GM19035 (cell line): Measurements from ENCODE around the gene KRT10.
"Not testable (repeated sequence)": the region's sequence is repeated elsewhere in the genome, so short reads cannot be mapped to it uniquely, and the experiment has no call there.

ENCODE experiments used
- ATAC-seq: cut with Tn5 transposase; IDR thresholded peaks from one replicate; pipeline ENCODE4 v1.9.1; 2021; ENCODE audit not compliant: unreplicated experiment

KRT10 gene

DNA sequence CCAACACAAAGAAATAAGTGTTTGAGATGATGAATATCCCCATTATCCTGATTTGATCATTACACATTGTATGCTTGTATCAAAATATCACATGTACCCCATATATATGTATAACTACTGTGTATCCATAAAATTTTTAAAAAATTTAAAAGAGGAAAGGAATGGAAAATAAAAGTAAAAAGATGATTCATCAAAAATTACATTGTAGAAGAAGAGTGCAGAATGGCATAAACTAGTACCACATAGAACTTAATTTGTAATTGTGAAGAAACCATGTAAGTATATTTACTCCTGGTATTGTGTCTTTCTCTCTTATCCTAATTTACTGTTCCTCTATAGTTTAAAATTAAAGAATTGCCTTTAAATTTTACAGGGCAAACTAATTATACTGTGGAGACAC, 11.5 kb upstream of the KRT10 start:
- no peak for ATAC-seq

DNA sequence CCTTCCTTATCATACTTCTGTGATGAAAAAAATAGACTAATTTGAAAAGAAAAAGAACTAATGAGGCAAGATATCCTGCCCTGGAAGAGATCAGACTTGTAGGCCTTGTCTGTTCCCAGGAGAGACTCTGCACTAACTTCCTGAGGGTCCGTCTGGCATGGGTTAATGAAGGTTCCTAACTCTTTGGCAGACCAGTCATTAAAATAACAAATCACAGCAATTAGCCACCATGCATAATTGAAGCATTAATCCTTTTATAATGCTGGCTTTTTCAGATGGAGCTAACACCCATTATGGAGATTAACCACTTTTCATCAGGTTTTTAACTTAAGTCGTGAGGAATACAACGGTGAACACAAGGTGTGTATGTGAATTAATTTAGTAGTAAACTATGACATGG, 10.4 kb upstream of the KRT10 start:
- no peak for ATAC-seq

DNA sequence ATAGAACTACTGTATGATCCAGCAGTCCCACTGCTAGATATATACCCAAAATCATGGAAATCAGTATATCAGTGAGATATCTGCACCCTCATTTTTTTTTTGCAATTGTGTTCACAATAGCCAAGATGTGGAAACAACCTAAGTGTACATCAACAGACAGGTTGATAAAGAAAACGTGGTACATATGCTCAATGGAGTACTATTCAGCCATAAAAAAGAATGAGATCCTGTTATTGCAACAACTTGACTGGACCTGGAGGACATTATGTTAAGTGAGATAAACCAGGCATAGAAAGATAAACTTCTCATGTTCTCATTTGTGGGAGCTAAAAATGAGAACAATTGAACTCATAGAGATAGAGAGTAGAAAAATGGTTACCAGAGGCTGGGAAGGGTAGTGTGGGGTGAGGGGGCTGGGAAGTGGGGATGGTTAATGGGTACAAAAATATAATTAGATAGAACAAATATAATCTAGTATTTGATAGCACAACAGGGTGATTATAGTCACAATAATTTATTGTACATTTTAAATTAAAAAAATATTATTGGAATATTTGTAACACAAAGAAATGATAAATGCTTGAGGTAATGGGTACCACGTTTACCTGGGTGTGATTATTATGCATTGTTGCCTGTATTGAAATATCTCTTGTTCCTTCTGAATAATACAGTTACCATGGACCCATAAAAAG, 7.8 kb upstream of the KRT10 start:
- no peak for ATAC-seq

DNA sequence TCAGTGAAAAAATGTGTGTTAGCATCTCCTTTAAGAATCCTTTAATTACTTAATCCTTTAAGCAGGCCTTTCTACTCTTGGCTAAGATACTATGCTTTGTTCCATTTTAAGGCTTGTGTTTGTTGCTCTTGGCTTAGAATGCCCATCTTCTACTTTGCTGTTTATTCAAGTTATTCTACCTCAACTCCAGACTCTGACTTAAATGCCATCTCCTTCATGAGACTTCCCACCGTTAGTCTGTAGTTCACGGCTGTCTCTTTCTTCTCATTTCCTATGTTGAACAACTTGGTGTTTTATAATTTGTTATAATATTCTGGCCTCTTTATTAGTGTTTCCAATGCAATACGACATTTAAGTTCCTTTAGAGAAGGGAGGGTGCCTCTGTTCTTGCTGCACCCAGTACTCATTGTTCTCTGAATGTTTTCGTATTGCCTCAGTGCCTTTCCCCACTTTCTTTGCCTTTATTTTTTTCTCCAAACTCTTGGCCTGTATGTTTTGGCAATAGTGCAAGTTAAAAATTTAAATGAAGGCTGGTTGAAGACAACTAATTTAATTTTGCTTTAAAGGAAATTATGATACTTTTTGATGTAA, 6.1 kb upstream of the KRT10 start:
- ATAC-seq, result no peak

DNA sequence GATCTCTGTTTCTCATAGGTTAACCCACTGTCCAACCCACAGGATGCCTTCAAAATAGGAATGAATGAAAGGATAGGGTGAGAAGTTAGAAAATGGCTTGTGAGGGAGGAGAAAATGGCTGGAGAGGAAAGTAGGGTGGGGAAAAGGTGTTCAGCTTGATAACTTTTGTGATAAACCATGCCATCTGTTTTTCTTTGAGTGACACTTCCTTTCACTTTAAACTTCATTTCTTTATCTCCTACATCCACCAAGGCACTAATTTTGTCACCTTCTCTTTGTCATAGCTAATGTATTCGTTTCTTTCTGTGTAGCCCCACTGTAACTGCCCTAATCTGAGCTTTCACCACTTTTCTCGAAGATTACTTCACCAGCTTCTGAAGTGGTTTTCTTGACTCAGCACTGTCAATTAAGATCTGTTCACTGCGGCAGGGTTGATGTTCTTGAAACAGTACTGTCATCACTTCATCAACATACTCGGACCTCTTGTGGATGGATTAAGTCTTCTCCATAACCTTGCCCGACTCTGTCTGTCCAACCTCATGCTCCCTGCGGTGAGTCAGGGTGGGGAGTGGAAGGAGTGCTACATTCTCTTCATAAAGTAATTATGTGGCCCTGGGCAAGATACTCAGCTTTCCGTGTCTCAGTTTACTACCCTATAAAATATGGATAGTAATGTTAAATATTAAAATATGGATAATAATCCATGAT, 5.5 kb upstream of the KRT10 start:
- no peak for ATAC-seq

DNA sequence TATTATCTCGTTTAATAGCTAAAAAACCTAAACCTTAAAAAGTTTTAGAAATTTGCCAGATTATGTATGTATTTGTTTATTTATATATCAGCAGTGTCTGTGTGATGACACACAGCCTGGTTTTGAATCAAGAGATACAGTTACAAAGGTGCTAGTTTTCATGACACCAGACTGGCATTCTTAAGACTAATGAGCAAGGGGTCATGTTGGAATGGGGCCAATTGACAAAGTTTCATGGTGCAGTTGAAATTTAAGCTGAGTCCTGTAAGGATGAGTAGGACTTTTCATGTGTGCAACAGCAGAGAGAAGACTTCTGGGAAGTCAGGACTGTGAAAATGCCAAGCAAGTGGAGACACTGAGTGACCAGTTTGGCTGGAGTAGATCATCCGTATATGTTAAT, 3.2 kb upstream of the KRT10 start:
- ATAC-seq, result no peak

DNA sequence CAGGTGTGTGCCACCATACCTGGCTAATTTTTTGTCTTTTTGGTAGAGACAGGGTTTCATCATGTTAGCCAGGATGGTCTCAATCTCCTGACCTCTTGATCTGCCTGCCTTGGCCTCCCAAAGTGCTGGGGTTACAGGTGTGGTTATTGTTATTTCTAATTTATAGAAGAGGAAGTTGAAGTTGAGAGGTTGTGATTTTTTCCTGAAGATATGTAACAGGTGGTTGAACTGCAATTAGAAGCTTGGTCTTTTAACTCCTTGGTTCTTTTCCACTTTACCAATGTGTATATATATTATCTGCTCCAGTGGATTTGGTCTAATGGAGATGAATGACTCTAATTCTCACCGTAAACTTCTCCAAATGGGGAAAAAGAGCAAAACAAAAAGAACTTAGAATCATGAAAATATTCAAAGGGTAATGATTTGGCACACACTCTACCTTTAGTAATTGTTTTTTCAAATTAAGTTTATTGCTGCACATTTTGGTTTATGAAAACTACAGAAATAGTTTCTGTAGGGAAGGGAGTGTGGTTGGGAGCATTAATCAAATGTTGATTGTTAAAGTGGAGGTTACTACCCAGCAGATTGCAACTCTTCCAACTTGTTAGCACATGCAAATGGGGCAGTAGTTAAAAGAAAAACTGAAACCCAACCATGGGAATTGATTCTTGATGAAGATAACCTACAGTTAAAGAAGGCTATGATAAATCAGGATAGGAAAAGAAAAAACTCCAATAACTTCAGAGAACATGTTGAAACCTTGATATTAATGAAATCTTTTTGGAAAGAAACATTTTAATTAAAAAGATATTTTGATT, 1.8 kb upstream of the KRT10 start:
- no peak for ATAC-seq

DNA sequence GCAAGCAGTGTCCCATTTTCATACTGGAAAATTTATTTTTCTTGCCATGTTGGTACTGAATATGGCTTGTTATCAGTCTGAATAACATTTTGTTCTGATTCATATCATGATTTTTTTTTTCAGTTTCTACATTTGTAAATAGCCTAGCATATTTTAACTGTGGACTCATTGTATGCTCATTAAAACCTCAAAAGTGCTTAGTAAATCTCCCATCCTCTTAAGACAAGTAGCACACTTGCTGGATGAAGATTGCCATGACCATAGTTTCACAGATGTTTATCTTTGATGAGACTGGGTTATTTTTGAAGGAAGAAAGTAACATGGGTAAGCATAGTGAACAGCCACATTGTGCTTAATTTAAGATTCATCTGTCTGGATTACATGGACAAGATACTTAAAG, 878 bp downstream of the KRT10 start:
- no peak for ATAC-seq

DNA sequence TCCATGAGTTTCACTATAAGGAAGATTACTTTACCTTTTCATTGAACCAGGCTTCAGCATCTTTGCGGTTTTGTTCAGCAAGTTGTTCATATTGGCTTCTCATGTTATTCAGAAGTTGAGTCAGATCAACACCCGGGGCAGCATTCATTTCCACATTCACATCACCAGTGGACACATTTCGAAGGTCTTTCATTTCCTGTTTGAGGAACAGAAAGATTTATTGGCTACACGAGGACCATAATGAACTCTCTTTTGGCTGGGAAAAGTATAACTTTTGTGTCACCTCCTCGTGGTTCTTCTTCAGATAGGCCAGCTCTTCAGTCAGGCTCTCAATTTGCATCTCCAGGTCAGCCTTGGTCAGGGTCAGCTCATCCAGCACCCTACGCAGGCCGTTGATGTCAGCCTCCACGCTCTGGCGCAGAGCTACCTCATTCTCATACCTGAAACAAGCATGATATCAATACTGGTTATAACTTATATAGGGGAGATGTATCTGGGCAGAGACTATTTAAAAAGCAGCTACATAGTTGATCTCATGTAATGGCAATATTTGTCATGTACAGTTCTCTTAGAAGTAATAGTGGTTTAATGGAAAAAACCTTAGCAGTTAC, 2.1 kb downstream of the KRT10 start:
- ATAC-seq, result no peak

DNA sequence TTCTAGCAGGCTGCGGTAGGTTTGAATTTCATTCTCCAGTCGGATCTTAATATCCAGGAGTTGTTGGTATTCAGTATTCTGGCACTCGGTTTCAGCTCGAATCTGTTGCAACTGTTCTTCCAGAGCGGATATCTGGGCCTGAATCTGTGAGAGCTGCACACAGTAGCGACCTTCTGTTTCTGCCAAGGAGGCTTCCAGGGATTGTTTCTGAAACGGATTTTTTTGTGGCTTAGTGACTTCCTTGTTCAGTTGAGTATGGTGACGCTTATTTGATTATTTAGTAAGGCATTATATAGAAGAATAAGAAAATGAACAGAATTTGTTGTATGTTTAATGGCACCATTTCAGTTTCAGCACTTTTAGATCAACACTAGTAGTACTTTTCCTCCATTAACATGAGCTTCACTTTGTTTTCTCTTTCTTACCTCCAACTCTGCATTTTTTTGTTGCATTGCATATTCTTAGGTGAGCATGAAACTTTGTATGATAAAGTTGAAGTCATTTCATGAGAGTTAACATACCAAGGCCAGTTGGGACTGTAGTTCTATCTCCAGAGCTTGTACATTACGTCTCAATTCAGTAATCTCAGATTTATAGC, 2.8 kb downstream of the KRT10 start:
- ATAC-seq, result no peak

DNA sequence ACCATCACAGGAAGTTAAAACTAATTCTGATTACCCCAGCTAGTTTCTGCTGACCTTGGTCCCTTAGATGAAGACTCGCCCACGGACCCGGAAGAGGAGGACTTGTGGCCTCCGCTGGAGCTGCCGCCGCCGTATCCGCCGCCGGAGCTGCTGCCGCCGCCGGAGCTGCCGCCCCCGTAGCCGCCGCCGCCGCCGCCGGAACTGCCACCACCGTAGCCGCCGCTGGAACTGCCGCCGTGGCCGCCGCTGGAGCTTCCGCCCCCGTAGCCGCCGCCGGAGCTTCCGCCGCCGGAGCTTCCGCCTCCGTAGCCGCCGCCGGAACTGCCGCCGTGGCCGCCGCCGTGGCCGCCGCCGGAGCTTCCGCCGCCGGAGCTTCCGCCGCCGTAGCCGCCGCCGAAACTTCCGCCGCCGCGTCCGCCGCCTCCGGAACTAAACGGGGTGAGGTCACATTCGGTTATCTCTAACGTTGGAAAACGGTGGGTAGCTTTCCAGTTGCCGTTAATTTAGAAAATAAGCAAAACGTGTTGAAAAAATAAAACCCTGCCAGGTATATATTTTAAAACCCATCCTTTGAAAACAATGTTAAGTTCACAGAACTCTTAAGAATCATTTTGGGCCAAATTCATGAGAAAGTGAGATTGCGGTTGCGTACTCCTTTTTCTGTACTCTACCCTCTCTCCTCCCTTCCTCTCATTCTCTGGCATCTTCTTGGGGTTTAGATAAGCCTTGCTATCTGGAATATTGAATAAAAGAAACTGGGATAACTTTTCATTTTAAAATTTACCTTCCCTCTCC, 3.5 kb downstream of the KRT10 start:
- peak; percentile 83 for ATAC-seq

DNA sequence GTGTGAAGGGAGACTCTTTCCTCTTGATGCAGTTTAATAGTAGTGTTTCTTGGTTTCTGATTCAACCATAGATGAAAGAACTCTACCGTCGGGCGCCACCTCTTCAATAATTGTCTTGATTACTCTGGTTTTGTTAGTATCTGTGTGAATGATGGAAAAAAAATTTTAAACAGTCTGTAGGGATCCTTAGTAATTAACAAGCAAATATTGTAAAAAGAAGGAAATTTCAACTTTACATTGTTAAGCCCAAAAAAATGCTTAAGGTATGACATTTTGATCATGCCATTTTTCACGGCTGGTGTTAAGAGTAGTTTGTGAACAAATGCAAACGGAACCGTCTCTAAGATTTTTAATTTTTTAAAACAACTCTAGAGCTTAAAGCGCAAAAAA, 4.1 kb downstream of the KRT10 start:
- no peak for ATAC-seq

DNA sequence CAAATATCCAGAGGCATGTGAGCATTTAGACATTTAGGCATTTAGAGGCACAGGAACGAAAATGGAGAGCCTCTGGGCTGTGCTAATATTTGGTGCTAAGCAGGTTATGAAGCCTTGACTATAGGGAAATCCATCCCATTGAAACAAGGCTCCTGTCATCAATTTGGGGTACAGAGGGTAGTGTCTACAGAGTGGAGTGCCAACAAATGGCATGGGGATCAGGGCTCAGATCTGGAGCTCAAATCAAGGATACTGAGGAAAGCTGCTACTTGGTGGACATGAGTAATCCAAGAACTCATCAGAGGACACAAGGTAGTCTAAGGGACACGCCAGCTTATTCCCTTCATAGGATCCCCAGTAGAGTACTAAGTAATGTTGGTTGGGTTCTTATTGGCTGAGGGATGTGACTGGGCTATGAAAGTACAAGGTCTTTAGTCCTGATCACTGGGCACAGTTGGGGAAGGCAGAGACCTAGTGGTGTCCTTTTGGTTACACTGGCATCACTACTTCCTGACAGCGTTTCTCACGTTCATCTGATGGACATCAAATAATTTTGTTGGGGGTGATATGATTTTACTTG, 5.2 kb downstream of the KRT10 start:
- ATAC-seq, result no peak

DNA sequence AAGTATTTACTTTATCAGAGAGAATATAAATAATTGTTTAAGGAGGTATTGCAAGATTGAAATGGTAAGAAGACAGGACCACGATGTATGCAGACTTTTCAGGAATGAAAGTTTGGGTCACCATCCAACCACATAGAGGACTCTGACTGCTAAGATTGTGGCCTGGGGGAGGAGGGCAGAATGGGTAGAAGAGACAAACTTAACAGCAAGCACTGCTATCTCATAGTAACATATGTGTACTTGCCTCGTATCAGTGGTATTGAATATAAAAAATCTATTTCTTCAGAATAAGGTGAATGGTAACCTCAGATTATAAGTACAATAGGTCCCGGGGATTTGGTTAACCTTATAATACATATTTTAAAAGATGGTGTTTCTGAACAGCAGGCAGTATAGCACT, 5.8 kb downstream of the KRT10 start:
- ATAC-seq, result no peak

DNA sequence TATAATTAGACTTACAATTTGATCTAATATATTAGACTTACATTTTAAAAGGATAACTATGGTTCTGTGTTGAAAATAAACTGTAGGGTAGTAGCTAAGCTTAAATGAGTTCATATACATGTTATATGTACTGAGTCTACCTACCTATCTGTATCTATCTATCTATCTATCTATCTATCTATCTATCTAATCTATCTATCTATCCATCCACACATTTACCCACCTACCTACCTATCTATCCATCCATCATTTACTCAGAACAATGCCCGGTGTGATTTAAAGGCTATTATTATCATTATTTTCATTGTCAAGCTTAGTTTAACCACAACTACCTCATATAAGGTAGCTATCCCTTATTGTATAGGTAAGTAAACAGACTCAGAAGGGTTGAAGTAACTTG, 7.0 kb downstream of the KRT10 start:
- ATAC-seq, result no peak

DNA sequence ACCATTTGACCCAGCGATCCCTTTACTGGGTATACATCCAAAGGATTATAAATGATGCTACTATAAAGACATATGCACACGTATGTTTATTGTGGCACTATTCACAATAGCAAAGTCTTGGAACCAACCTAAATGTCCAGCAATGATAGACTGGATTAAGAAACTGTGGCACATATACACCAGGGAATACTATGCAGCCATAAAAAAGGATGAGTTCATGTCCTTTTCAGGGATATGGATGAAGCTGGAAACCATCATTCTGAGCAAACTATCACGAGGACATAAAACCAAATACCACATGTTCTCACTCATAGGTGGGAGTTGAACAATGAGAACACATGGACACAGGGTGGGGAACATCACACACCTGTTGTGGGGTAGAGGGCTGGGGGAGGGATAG, 7.8 kb downstream of the KRT10 start:
- not testable (repeated sequence) for ATAC-seq

DNA sequence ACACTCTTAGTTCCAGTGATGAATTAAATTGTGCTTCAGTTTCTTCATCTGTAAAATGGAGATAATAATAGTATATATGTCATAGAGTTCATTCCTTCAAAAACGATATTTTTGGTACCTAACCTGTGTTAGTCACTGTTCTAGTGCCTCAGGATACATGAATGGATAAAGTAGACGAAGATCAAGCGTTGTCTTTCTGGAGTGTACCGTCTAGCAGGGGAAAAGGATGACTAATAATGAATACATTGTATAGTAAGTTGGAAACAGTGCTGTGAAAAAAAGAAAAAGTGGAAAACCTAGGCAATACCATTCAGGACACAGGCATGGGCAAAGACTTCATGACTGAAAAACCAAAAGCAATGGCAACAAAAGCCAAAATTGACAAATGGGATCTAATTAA, 8.6 kb downstream of the KRT10 start:
- ATAC-seq, result no peak

DNA sequence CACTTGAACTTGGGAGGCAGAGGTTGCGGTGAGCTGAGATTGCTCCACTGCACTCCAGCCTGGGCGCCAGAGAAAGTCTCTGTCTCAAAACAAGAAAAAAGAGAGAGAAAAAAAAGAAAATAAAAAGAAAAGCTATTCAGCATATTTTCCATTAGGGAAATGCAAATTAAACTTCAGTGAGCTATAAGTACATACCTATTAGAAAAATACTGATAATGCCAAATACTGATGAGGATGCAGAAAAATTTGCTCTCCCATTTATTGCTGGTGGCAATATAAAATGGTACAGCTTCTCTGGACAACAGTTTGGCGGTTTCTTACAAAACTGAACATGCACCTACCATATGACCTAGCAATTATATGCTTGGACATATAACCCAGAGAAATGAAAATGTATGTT, 9.8 kb downstream of the KRT10 start:
- ATAC-seq, result no peak

DNA sequence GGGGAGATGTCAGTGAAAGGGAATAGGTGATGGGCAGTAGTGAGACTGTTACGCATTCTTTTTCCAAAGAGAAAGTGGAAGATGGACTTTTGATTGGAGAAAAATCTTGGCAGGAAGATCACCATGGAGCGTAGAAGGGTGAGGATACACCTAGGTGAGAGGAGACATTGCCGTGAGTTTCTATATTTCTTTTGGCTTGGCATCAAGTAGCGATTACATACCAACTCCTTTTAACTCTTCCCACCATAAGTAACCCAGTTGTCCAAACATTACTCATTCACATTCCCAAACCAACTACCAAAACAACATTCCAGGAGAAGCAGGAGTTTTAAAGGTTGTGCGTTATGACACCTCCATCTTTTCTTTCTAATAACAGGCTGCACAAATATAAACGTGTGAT, 11.9 kb downstream of the KRT10 start:
- ATAC-seq, result no peak
